ENCODE results near the gene C12orf42. TPM values are rescaled to one million over a fixed set of nuclear protein-coding genes. Genes with fewer than 3 reads are reported as not detected.

C12orf42 gene
- total RNA-seq, 3 donors from 2014 or later (not counting 1 experiment from before 2014, with no cell fraction given) = 1.3 to 1.7 (median 1.6) TPM

GRCh38 chr12:103331643-103332042, 164.1 kb downstream of the C12orf42 start:
- no peak for DNase-seq
- Histone ChIP-seq H3K4me1 (ENCODE audit: control insufficient read depth, insufficient read depth, low read length) (no peaks in the 10 kb centered on the region), H3K36me3 (ENCODE audit: control insufficient read depth, insufficient read depth, low read length) (no peaks in the 10 kb centered on the region), H3K27ac (ENCODE audit: low read length) (no peak overlapping the region), H3K9me3 (ENCODE audit: control insufficient read depth, insufficient read depth, low read length) (no peaks in the 10 kb centered on the region), H3K4me3 (ENCODE audit: low read length) (no peak overlapping the region), H3K27me3 (ENCODE audit: control insufficient read depth, insufficient read depth, low read length) (no peaks in the 10 kb centered on the region)
- Mint-ChIP-seq H3K27me3 (ENCODE audit: low read depth in 2 of 2) (no peaks in the 10 kb centered on the region), H3K9me3 (peaks cover 0 to 4% of the 10 kb centered on the region in 2 donors), H3K4me3 (no peak overlapping the region), H3K4me1 (no peaks in the 10 kb centered on the region), H3K27ac (no peak overlapping the region), H3K36me3 (no peaks in the 10 kb centered on the region)
- WGBS (ENCODE audit: insufficient coverage) = 98% methylated on average over 4 of the region's 4 CpGs
- intact Hi-C loops (cut with micrococcal nuclease) = no loop called here
- no peak for ATAC-seq
- TF ChIP-seq CTCF (IDR thresholded peaks at IDR 0.05) = no peak

- intact Hi-C loops (cut with micrococcal nuclease) = no loop called here
- H3K4me1 Mint-ChIP-seq = no peaks in the 10 kb centered on the region
- no peak for DNase-seq
- H3K27me3 ChIP-seq (ENCODE audit: control insufficient read depth, insufficient read depth, low read length) = no peaks in the 10 kb centered on the region
- no peaks in the 10 kb centered on the region for H3K4me1 ChIP-seq (ENCODE audit: control insufficient read depth, insufficient read depth, low read length)
- ATAC-seq = no peak
- H3K36me3 ChIP-seq (ENCODE audit: control insufficient read depth, insufficient read depth, low read length) = no peaks in the 10 kb centered on the region
- no peak for TF ChIP-seq CTCF (IDR thresholded peaks at IDR 0.05)
- H3K27ac ChIP-seq (ENCODE audit: low read length) = no peak overlapping the region
- H3K27ac Mint-ChIP-seq = no peak overlapping the region
- H3K4me3 Mint-ChIP-seq = no peak overlapping the region
- no peak overlapping the region for H3K4me3 ChIP-seq (ENCODE audit: low read length)
- H3K27me3 Mint-ChIP-seq (ENCODE audit: low read depth in 2 of 2) = no peaks in the 10 kb centered on the region
- peaks cover 0 to 8% of the 10 kb centered on the region in 2 donors for H3K9me3 Mint-ChIP-seq
- H3K9me3 ChIP-seq (ENCODE audit: control insufficient read depth, insufficient read depth, low read length) = no peaks in the 10 kb centered on the region
- WGBS (ENCODE audit: insufficient coverage) = no CpG with 5 or more reads among the region's 1 CpG
- H3K36me3 Mint-ChIP-seq = no peaks in the 10 kb centered on the region
These were observed 165.1 kb downstream of the C12orf42 start for GRCh38 chr12:103330672-103331071.

- Mint-ChIP-seq H3K9me3 (peaks cover 0 to 8% of the 10 kb centered on the region in 2 donors), H3K36me3 (no peaks in the 10 kb centered on the region), H3K27ac (no peak overlapping the region), H3K4me1 (no peaks in the 10 kb centered on the region), H3K4me3 (no peak overlapping the region), H3K27me3 (ENCODE audit: low read depth in 2 of 2) (no peaks in the 10 kb centered on the region)
- no peaks in the 10 kb centered on the region for H3K9me3 ChIP-seq (ENCODE audit: control insufficient read depth, insufficient read depth, low read length)
- H3K27me3 ChIP-seq (ENCODE audit: control insufficient read depth, insufficient read depth, low read length) = no peaks in the 10 kb centered on the region
- DNase-seq (no peak), ATAC-seq (no peak)
- TF ChIP-seq CTCF (IDR thresholded peaks at IDR 0.05) = no peak
- no peaks in the 10 kb centered on the region for H3K36me3 ChIP-seq (ENCODE audit: control insufficient read depth, insufficient read depth, low read length)
- no peaks in the 10 kb centered on the region for H3K4me1 ChIP-seq (ENCODE audit: control insufficient read depth, insufficient read depth, low read length)
- intact Hi-C loops (cut with micrococcal nuclease) = no loop called here
- no peak overlapping the region for H3K4me3 ChIP-seq (ENCODE audit: low read length)
- no peak overlapping the region for H3K27ac ChIP-seq (ENCODE audit: low read length)
These were observed 168.1 kb downstream of the C12orf42 start for GRCh38 chr12:103327676-103328075.

- Histone ChIP-seq H3K27me3 (ENCODE audit: control insufficient read depth, insufficient read depth, low read length) (no peaks in the 10 kb centered on the region), H3K9me3 (ENCODE audit: control insufficient read depth, insufficient read depth, low read length) (no peaks in the 10 kb centered on the region), H3K4me1 (ENCODE audit: control insufficient read depth, insufficient read depth, low read length) (no peaks in the 10 kb centered on the region), H3K27ac (ENCODE audit: low read length) (no peak overlapping the region), H3K4me3 (ENCODE audit: low read length) (no peak overlapping the region), H3K36me3 (ENCODE audit: control insufficient read depth, insufficient read depth, low read length) (no peaks in the 10 kb centered on the region)
- ATAC-seq = no peak
- Mint-ChIP-seq H3K4me1 (no peaks in the 10 kb centered on the region), H3K27me3 (ENCODE audit: low read depth in 2 of 2) (no peaks in the 10 kb centered on the region), H3K9me3 (peaks cover 0 to 4% of the 10 kb centered on the region in 2 donors), H3K27ac (no peak overlapping the region), H3K36me3 (no peaks in the 10 kb centered on the region), H3K4me3 (no peak overlapping the region)
- TF ChIP-seq CTCF (IDR thresholded peaks at IDR 0.05) = no peak
- intact Hi-C loops (cut with micrococcal nuclease) = no loop called here
- 89% methylated on average over 3 of the region's 3 CpGs for WGBS (ENCODE audit: insufficient coverage)
- peak in 1 of 2 donors; percentile 6 for DNase-seq
These were observed 169.6 kb downstream of the C12orf42 start for GRCh38 chr12:103326190-103326589.
